Ovary (tissue), 9 donors: ENCODE results near the gene PPP2R2C. TPM values are rescaled to one million over a fixed set of nuclear protein-coding genes. Genes with fewer than 3 reads are reported as not detected.

Source experiments
- DNase-seq, 5 donors: peaks; one replicate each; pipeline ENCODE4 v3.0.0-alpha.2; 2019 to 2020
- H3K27ac ChIP-seq, 2 donors: fragments of 200-600 bp; one replicate each; pipeline versions ENCODE4 v1.5.1 to v1.8.0; 2019 to 2022
- H3K27me3 ChIP-seq: fragments of 200-600 bp; one replicate; pipeline ENCODE4 v1.8.0; 2022
- H3K36me3 ChIP-seq: fragments of 200-600 bp; sonication (generic); one replicate; pipeline ENCODE4 v1.5.1; 2019
- H3K4me1 ChIP-seq: one replicate; pipeline ENCODE4 v1.8.1; 2013; ENCODE audit warnings: mild to moderate bottlenecking, moderate library complexity; ENCODE audit not compliant: insufficient read depth
- H3K4me3 ChIP-seq: fragments of 200-600 bp; sonication (generic); one replicate; pipeline ENCODE4 v1.5.1; 2017
- H3K9me3 ChIP-seq, 2 donors: fragments of 200-600 bp in 1 of 2; sonication (generic) in 1 of 2; one replicate each; pipeline versions ENCODE4 v1.5.1 to v1.8.1; 2013 to 2019; ENCODE audit warnings: mild to moderate bottlenecking in 1 of 2, moderate library complexity in 1 of 2
- CTCF ChIP-seq, 3 donors: fragments of 450-650 bp in 2 of 3; fragments of 200-600 bp in 1 of 3; IDR thresholded peaks; one replicate each; pipeline versions ENCODE4 v1.5.1 to v1.8.0; 2016 to 2022; ENCODE audit warnings: antibody characterized with exemption in 3 of 3, mild to moderate bottlenecking in 1 of 3
- EP300 ChIP-seq: sonication (generic); formaldehyde crosslinking; IDR thresholded peaks from one replicate; pipeline ENCODE4 v1.6.1; 2017; ENCODE audit warnings: antibody characterized with exemption
- POLR2A ChIP-seq: fragments of 450-650 bp; IDR thresholded peaks from one replicate; pipeline ENCODE4 v1.6.1; 2017; ENCODE audit warnings: antibody characterized with exemption, mild to moderate bottlenecking, moderate library complexity
- WGBS, 3 donors: extraction: QIAGEN DNeasy Blood & Tissue Kit in 1 of 3; methylation state at CpG; one replicate each; pipeline versions ENCODE4 v1.1.5 to v1.1.7; 2013 to 2017; 5-methylcytosine and 5-hydroxymethylcytosine counted together
- intact Hi-C, 4 donors: fragments of 100-400 bp; cut with DNase I; formaldehyde crosslinking; loops; one replicate each; pipeline versions ENCODE4 v1.11.0 to v1.15.1; 2022 to 2023
- polyA plus RNA-seq, 2 donors: library from polyadenylated mRNA; stranded (reverse); fragments of 200-250 nt in 1 of 2; fragments of 350-450 nt in 1 of 2; fragmentation: Illumina TruSeq in 1 of 2; extraction: RNeasy Lipid Tissue Mini Kit (QIAGEN cat#74804) in 1 of 2; gene quantifications; one replicate each; pipeline ENCODE4 v1.2.3, GENCODE V29; 2013 to 2014
- total RNA-seq, 7 donors: library from RNA; depleted of rRNA in 2 of 7; stranded (reverse); fragments of >200 nt in 2 of 7; fragmentation: NEBNext Ultra II Directional in 3 of 7; extraction: Animal tissue kit (Norgen Biotek cat#: 25700) in 3 of 7; gene quantifications; one replicate each; pipeline versions ENCODE4 v1.1.0 to v1.2.4, GENCODE V29; 2016 to 2023
- donor health status: DM: no; HTN: no; CAD: no; lungs with moderate emphysema.
- donor health status: DM: no; HTN: no; CAD: no.
- donor health status: Bipolar disorder and iron deficiency.
- donor health status: DM: yes; HTN: yes; CAD: no.
- donor health status: DM: no; HTN: no; CAD: no.
- donor health status: DM: yes; HTN: yes; CAD: no.

PPP2R2C gene
- total and polyA plus RNA-seq, 9 donors = 0.12 to 4.5 (median 0.77) TPM

- Histone ChIP-seq H3K4me3 (no peak overlapping the region), H3K27me3 (no peaks in the 10 kb centered on the region), H3K27ac (no peak overlapping the region), H3K4me1 (no peaks in the 10 kb centered on the region), H3K36me3 (no peaks in the 10 kb centered on the region), H3K9me3 (no peaks in the 10 kb centered on the region)
- intact Hi-C loops = loop anchor here (2.0 to 5.0 kb wide), 3 partner anchors 64 to 76 kb away; no protein-coding TSS in a partner anchor
- no peak for TF ChIP-seq CTCF (IDR thresholded peaks at IDR 0.05)
- WGBS, 3 donors = 87 to 93% (median 90%) methylated on average over 28 of the region's 28 CpGs
- no peak for DNase-seq
Measured at GRCh38 chr4:6326312-6327060, 145.9 kb downstream of the PPP2R2C start.

- Histone ChIP-seq H3K27me3 (no peaks in the 10 kb centered on the region), H3K27ac (no peak overlapping the region), H3K4me3 (no peak overlapping the region), H3K4me1 (no peaks in the 10 kb centered on the region), H3K9me3 (no peaks in the 10 kb centered on the region), H3K36me3 (no peaks in the 10 kb centered on the region)
- 84 to 92% (median 87%) methylated on average over 14 of the region's 14 CpGs for WGBS, 3 donors
- no peak for DNase-seq
- TF ChIP-seq EP300 (no peak), POLR2A (no peak)
- intact Hi-C loops = loop anchor here (2.0 to 5.0 kb wide), 3 partner anchors 64 to 75 kb away; no protein-coding TSS in a partner anchor
Measured at GRCh38 chr4:6325788-6326290, 146.6 kb downstream of the PPP2R2C start.

- Histone ChIP-seq H3K27ac (no peak overlapping the region), H3K9me3 (no peaks in the 10 kb centered on the region), H3K36me3 (no peaks in the 10 kb centered on the region), H3K27me3 (no peaks in the 10 kb centered on the region), H3K4me1 (no peaks in the 10 kb centered on the region), H3K4me3 (no peak overlapping the region)
- TF ChIP-seq CTCF (IDR thresholded peaks at IDR 0.05) = no peak
- TF ChIP-seq EP300 = no peak
- TF ChIP-seq POLR2A = no peak
- intact Hi-C loops = loop anchor here in 1 of 4 donors (5.0 kb wide), 1 partner anchor 63 kb away; no protein-coding TSS in a partner anchor
- 72 to 75% (median 74%) methylated on average over 22 of the region's 22 CpGs for WGBS, 3 donors
- DNase-seq = no peak
Measured at GRCh38 chr4:6324999-6325787, 147.2 kb downstream of the PPP2R2C start.

- 69 to 78% (median 74%) methylated on average over 15 of the region's 15 CpGs for WGBS, 3 donors
- intact Hi-C loops = no loop called here
Measured at GRCh38 chr4:6324461-6324998, 147.9 kb downstream of the PPP2R2C start.

More at GRCh38 chr4:6324461-6324998, 147.9 kb downstream of the PPP2R2C start:
- H3K4me3 ChIP-seq = no peak overlapping the region
- DNase-seq = no peak
- H3K36me3 ChIP-seq = no peaks in the 10 kb centered on the region
- H3K4me1 ChIP-seq = no peaks in the 10 kb centered on the region
- no peaks in the 10 kb centered on the region for H3K27me3 ChIP-seq
- no peak for TF ChIP-seq CTCF (IDR thresholded peaks at IDR 0.05)
- no peak for TF ChIP-seq EP300
- no peak for TF ChIP-seq POLR2A
- H3K9me3 ChIP-seq = no peaks in the 10 kb centered on the region
- no peak overlapping the region for H3K27ac ChIP-seq
